GM15510 (cell line): ENCODE measurements around the gene HTR4.

Experiments
- POLR2A ChIP-seq: IDR thresholded peaks from 3 replicates; pipeline ENCODE4 v1.6.1; 2011; ENCODE audit warnings: borderline replicate concordance; ENCODE audit not compliant: insufficient read length; ENCODE audit errors: extremely low read depth

Gene HTR4

DNA sequence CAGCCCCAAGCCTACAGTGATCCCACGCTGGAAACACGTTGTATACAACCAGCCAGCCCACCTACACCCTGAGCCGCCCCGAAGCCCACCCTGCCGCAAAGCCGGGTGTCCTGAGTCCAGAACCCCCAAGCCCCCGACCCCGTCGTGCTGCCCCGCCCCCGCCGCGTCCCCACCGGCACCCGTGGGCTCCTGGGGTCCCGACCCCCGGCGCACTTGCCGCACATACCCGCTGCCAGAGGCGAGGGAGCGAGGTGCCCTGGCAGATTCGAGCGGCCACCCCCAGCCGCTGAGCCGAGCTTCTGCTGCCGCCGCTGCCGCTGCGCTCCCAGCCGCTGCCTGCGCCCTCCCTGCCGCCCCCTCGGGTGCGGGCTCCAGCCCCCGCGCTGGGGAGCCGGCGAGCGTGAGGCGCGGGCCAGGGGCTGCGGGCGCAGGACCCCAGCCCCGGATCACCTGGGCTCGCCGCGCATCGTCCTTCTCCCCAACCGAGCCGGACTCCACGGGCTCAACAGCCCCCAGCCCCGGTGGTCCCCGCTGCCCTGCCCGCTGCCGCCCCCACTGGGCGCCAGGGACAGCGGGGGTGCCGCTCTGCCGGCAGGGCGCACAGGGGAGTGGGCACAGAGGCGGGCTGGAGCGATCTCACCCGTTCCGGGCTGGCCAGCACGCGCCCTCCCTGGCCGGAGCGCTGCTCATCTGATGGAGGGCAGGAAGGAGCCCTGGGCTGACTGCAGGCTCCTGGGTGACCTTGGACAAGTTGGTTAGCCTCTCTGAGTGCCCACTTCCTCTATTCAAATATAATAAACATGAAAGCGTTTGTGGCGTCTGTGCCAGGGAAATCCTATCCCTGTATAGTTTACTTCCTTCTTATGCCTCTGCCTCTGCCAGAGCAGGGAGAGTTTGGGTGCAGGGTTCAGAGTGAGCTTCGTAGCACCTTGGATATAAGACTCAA is at the start of gene HTR4:
Gene HTR4 (minus strand): TSS at position 692 of the 946 bp plus-strand sequence. CDS start 17,513 bp downstream, outside the sequence.
- TF ChIP-seq POLR2A = no peak

DNA sequence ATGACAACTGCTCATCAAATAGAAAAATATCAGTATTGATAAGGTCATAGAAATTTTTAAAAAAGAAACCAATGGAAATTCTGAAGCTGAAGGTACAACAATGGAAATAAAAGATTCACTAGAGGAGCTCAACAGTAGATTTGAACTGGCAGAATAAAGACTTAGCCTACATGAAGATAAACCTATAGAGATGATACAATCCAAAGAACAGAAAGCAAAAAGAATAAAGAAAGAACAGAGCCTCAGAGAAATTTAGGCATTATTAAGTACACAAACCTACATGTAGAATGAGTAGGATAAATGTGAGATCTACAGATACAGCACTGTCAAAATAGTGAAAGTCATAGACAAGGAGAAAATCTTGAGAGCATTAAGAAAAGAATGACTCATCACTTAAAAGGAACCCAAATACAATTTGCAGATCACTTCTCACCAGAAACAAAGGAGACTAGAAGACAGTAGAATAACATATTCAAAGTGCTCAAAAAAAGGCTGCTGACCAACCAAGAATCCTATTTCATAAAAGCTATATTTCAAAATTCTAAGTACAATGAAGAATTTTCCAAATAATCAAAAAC is 47.8 kb upstream of the HTR4 start:
- no peak for TF ChIP-seq POLR2A

DNA sequence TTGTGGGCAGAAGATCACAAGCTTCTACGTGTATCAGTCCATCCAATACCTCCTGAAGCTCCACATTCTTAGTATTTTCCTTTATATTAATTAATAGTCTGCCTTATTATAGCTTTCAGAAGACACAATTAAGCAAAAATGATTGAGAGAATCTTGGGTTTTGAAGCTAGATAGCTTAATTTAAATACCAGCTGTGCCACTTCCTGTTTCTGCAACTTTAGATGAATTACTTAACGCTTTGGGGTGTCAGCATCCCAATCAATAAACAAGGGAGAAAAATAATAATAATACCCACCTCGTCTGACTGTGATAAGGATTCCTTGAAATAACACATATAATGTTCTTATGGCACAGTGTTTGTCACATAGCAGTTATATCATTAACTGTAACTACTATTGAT is 44.7 kb upstream of the HTR4 start:
- no peak for TF ChIP-seq POLR2A

GRCh38 chr5:148697809-148698196 is 43.5 kb upstream of the HTR4 start:
- TF ChIP-seq POLR2A = no peak

DNA sequence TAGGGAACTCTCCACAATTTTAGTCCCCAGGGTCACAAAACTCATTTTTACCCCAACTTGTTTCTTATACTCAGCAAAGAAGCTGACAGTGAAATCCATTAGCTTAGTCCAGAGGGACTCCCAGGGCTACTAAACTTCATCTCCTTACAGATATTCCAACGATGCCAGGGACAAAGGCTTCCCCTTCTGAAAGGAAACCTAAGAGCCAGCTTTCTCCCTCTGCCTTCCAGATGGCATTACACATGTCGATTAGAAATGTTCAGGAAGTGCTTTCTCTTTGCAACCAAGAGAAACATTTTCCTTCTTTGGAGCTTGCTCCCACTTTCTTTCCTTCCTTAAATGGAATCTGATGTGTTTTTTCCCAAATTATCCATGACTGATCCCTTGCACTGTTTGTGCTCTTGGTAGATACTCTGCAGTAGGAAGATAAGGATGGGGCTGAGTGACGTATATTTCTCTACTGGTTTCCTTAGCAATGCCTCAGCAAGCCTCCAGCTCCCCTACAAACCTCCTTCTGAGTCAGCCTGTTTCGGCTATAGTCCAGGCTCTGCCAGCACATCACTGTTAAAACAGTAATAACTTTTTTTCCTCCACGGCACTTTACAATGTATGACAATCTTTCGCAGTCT is 43.0 kb upstream of the HTR4 start:
- TF ChIP-seq POLR2A = no peak

- TF ChIP-seq POLR2A = no peak
Measured at GRCh38 chr5:148696187-148697036, 42.1 kb upstream of the HTR4 start.

GRCh38 chr5:148690945-148691344 is 36.6 kb upstream of the HTR4 start:
- no peak for TF ChIP-seq POLR2A

DNA sequence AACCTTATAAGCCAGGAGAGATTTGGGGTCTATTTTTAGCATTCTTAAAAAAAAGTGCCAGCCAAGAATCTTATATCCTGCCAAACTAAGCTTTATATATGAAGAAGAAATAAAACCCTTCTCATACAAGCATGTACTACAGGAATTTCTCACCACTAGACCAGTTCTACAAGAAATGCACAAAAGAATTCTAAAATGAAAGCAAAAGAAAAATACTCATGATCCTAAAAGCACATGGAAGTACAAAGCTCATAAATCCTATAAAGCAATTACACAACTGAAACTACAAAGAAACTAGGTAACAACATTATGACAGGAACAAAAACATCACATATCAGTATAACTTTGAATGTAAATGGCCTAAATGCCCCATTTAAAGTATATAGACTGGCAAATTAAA is 34.5 kb upstream of the HTR4 start:
- TF ChIP-seq POLR2A = no peak

DNA sequence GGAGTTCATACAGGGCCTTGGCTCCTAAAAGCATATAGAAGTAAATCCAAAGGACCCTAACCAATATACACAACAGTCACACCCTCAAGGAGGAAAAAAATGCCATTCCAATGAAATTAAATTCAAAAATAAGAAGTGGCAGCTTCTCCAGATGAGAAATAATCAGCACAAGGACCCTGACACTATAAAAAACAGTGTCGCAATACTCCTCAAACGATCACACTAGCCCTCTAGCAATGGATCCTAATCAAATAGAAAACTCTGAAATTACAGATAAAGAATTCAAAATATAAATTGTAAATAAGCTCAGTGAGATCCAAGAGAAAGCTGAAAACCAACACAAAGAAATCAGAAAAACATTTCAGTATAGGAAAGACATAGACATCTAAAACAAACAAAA is 33.5 kb upstream of the HTR4 start:
- no peak for TF ChIP-seq POLR2A

- TF ChIP-seq POLR2A = no peak
Measured at GRCh38 chr5:148687427-148687826, 33.1 kb upstream of the HTR4 start.

GRCh38 chr5:148686660-148687059 is 32.3 kb upstream of the HTR4 start:
- TF ChIP-seq POLR2A = no peak

DNA sequence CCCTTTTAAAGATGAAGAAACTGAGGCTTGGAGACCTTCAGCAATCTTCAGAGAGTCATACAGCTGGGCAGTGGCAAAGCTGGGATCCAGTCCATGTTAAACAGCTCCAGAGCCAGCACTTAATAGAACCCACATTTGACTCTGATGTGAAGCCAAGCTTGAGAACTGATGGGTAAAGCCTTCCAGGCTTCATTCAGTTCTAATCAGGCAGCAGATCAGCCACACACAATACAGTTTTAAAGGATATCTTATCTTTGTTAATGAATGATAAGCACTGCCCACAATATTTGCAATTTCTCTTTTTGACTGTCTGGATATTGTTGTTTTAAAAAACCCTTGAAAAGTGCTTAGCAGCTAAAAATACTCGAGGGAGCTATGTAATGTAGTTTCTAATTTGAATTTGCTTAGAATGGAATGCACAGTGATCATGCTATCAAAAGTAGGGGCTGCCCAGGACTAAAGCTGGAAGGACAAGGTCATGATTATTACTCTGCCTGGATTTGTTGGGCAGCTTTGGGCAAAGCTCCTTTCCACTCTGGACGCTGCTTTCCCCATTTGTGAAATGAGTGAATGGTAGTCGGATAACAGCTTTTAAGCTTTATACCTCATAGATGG is 31.3 kb upstream of the HTR4 start:
- no peak for TF ChIP-seq POLR2A

DNA sequence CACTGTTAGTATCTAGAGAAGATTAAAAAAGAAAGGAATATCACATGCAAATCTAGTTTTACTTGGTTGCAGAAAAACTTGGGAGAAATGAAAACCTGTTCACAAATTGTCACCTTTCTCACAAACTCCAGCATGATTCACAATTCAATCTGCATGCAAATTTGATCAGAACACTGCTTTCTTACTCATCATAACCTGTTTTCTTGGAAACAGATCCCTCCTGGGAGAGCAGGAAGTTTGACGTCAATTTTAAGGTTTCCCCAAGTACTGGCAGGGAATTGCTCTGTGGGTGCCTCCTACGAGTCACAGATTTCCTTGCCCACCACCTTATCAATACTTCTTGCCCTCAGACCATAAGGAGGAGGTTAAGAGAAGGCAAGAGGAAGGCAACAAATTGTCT is 30.2 kb upstream of the HTR4 start:
- no peak for TF ChIP-seq POLR2A

- no peak for TF ChIP-seq POLR2A
Measured at GRCh38 chr5:148683651-148684050, 29.3 kb upstream of the HTR4 start.
